Esophagus squamous epithelium (tissue), 4 donors: ENCODE measurements around the gene VWA8.

Experiments
- POLR2A ChIP-seq, 4 donors: fragments of 450-650 bp; IDR thresholded peaks; one replicate each; pipeline ENCODE4 v1.6.1; 2017; ENCODE audit warnings: antibody characterized with exemption in 4 of 4, mild to moderate bottlenecking in 4 of 4, moderate library complexity in 3 of 4
- TF ChIP-seq, protein P1 (sequence below), 6 experiments: fragments of 450-650 bp in 4 of 6; fragments of 200-600 bp in 2 of 6; sonication (generic) in 2 of 6; IDR thresholded peaks; one replicate each; pipeline ENCODE4 v1.5.1; 2016 to 2019; ENCODE audit warnings: antibody characterized with exemption in 6 of 6, mild to moderate bottlenecking in 4 of 6, moderate library complexity in 4 of 6

DNA sequence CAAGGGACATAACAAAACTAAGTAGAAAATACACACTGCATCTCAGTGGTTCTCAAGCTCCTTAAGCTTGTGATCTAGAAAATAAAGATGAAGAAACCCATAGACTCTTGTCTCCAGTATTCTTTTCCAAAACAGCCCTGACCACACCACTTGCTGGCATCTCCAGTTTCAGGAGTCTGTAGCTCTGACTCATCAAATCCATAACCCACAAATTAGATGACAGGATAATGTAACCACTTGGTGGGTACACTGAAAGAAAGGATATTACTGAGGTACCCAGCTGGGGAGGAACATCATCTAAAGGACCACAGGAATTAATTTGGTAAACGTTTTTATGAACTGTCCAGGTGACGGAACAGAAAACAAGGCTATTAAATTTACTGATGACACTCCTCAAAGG lies 214.7 kb downstream of the VWA8 start:
- TF ChIP-seq, protein P1, sequence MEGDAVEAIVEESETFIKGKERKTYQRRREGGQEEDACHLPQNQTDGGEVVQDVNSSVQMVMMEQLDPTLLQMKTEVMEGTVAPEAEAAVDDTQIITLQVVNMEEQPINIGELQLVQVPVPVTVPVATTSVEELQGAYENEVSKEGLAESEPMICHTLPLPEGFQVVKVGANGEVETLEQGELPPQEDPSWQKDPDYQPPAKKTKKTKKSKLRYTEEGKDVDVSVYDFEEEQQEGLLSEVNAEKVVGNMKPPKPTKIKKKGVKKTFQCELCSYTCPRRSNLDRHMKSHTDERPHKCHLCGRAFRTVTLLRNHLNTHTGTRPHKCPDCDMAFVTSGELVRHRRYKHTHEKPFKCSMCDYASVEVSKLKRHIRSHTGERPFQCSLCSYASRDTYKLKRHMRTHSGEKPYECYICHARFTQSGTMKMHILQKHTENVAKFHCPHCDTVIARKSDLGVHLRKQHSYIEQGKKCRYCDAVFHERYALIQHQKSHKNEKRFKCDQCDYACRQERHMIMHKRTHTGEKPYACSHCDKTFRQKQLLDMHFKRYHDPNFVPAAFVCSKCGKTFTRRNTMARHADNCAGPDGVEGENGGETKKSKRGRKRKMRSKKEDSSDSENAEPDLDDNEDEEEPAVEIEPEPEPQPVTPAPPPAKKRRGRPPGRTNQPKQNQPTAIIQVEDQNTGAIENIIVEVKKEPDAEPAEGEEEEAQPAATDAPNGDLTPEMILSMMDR (IDR thresholded peaks at IDR 0.05), result no peak
- TF ChIP-seq POLR2A (IDR thresholded peaks at IDR 0.05), result no peak
